GM21723 (cell line): ENCODE results near the gene MARCHF5.
"Not testable (repeated sequence)": the region's sequence is repeated elsewhere in the genome, so short reads cannot be mapped to it uniquely, and the experiment has no call there.

ENCODE experiments used
- ATAC-seq: cut with Tn5 transposase; IDR thresholded peaks from one replicate; pipeline ENCODE4 v1.9.1; 2021; ENCODE audit warnings: mild to moderate bottlenecking, moderate library complexity; ENCODE audit not compliant: unreplicated experiment

Gene MARCHF5

DNA sequence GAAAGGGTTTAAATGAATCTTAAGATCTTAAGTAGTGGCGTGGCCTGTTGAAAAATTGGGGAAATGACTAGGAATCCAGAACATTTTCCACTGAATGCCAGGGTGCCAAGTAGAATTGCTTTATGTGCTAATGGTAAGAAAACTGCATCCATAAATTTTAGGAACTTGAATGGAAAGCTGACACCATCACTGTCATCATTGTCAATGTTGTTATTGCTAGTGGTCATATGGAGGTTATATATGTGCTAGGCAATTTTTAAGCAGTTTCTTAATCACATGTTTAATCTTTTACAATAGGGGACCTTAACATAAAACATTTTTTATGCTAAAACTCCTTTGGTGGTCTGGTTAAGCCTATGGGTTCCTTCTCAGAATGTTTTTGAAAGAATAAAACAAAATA is 13.1 kb downstream of the MARCHF5 start:
- ATAC-seq, result no peak

DNA sequence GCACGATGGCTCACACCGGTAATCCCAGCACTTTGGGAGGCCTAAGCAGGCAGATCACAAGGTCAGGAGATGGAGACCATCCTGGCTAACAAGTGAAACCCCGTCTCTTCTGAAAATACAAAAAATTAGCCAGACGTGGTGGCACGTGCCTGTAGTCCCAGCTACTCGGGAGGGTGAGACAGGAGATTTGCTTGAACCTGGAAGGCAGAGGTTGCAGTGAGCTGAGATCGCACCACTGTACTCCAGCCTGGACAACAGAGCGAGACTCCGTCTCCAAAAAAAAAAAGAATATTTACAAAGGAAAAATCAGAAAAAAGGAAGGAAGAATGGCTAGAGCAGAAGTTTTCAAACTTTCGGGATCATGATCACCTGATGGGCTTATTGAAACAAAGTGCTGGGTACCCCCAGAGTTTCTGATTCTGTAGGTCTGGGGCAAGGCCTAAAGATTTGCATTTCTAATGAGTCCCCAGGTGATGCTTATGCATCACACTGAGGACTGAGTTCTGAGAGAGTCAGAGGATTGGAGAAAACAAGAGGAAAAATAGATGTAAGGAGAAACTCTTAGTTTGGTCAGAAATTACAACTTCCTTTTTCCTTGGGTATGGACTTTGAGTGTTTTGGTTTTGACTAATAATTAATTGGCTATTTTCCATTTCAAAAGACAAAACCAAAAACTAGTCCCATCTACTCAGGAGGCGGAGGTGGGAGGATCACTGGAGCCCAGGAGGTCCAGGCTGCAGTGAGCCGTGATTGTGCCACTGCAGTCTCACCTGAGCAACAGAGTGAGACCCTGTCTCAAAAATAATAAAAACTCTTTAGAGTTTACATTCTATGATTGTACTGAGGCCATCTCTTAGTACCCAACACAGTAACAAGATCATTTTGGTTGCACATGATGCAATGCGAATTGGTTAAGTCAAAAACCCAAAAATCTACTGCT is 14.4 kb downstream of the MARCHF5 start:
- ATAC-seq, result no peak

DNA sequence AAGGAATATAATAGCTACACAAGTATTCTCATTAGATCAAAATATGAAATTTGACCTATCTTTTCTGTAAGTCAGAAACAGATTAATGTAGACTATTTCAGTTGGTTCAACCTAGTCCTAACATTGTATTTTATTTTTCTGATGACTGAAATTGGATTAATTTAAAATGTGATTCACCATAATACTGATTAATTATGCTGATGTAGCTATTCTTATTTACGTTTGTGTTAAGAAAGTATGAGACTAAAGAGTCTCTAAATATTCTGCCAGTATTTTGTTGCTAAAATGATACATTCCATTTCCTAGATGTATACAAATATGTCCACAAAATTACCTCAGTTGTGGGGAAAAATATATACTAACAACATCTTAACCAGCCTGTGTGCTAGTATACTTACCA is 18.3 kb downstream of the MARCHF5 start:
- no peak for ATAC-seq

DNA sequence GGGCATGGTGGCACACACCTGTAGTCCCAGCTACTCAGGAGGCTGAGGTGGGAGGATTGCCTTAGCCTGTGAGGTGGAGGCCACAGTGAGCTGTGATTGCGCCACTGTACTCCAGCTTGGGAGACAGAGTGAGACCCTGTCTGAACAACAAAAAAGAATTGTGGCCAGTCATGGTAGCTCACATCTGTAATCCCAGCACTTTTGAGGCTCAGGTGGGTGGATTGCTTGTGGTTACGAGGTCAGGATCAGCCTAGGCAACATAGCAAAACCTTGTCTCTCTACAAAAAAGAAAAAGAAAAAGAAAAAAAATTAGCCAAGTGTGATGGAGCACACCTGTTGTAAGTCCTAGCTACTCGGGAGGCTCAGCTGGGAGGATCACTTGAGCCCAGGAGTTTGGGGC is 22.8 kb downstream of the MARCHF5 start:
- no peak for ATAC-seq

DNA sequence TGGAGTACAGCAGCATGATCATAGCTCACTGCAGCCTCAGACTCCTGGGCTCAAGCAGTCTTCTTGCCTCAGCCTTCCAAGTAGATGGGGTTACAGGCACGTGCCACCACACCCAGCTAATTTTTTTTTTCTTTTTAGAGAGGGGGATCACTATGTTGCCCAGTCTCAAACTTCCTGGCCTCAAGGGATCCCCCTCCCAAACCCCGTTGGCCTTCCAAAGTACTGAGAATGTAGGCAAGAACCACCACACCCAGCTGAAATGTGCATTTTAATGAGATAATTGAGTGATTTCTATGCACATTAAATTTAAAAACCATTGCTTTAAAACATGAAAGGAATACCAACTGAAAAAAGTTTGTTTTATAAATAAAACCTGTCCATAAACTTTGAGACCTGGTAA is 25.6 kb downstream of the MARCHF5 start:
- ATAC-seq, result no peak

DNA sequence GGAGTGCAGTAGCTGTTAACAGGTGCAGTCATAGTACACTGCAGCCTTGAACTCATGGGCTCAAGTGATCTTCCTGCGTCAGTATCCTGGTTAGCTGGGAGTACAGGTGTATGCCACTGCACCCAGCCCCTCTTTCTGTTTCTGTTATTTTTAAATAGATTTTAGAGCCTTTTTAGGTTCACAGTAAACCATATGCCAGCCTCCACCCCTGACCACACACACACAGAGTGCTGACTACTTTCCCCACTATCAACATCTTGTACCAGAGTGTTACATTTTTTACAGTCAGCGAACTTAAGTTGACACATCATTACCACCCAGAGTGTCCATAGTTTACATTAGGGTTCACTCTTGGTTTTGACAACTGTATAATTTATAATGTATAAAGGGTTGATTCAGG is 32.1 kb downstream of the MARCHF5 start:
- ATAC-seq, result no peak

DNA sequence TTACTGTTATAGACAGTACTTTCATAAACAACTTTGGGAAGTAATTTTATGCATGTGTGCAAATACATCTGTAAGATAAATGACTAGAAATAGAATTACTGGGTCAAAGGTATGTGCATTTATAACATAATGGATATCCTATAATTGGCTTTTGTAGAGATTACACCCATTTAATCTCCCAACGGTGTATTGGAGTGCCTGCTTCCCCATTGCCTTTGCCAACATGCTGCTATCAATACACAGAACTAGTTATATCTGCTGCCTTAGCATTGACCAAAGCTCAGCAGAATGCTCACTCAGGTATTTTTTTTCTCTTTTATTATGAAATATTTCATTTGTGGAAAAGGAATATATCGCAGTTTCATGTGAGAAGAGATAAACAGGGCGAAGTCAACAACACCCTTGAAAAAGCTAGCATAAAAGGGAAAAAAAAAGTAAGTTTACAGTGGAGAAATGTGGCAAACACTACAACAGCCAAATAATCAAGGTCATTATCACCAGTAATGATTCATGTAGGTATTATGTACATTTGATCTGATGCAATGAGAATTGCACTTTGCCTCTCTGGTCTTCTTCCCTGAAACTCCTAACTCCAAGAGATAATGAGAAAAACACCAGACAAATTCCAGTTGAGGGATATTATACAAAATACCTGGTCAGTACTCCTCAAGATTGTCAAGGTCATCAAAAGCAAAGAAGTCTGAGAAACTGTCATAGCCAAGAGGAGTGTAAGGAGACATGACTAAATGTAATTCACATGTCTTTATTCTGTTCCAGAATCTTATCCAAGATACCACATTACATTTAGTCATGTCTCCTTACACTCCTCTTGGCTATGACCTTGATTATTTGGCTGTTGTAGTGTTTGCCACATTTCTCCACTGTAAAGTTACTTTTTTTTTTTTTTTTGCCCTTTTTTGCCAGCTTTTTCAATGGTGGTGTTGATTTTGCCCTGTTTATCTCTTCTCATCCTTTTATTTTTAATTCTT is 36.8 kb downstream of the MARCHF5 start:
- ATAC-seq, result no peak

DNA sequence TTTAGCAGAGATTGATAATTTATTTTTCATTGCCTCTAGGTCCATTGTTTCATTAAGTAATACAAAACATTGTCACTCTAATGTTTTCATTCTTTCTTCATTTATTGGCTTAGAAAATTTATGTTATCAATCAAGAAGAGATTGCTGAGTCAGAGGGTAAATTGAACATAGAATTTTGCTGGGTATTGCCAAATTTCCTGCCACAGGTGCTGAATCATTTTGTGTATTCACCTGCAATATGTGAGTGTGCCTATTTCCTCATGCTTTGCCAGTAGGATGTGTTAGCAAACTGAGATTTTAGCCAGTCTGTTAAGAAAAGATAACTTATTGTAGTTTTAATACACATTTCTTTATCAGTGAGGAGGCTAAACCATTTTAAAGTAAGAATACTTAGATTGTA is 38.0 kb downstream of the MARCHF5 start:
- ATAC-seq, result no peak

DNA sequence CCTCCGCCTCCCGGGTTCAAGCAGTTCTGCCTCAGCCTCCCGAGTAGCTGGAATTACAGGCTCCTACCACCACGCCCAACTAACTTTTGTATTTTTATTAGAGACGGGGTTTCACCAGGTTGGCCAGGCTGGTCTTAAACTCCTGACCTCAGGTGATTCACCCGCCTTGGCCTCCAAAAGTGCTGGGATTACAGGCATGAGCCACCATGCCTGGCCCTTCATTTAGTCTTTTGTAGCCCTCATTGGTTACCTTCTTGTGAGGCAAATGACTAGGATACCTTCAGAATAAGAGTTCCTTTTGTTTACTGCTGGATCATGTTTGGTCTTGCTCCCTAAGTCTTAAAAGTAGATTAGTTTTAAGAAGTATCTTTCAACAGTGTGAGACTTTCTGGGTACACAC is 39.0 kb downstream of the MARCHF5 start:
- ATAC-seq, result not testable (repeated sequence)

DNA sequence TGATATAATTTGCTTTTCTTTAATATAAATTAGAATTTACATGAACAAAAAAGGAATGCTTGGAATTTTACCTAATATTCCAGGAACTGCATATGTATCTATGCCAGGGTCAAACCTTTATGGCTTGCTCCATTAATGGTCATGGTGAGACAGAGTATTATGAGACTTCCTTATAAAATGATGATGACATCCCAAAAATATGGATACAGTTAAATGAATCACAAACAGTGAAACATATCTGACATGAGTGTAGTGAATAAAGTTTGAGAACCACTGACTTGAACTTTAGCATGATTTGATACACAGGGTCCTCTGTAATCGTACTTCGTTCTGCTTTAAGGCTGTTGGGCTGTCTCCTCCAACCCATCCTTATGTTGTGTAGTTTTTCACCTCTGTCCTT is 51.8 kb downstream of the MARCHF5 start:
- no peak for ATAC-seq

DNA sequence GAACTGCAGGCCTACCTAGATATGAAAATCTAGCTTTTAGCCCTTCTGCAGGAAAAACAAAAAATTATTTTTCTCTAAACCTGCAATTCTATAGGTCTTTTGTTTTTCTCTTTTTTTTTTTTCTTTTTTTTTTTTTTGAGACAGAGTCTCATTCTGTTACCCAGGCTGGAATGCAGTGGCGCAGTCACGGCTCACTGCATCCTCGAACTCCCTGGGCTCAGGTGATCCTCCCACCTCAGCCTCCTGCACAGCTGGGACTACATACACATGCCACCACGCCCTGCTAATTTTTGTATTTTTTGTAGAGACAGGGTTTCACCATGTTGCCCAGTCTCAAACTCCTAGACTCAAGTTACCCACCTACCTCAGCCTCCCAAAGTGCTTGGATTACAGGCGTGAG is 54.6 kb downstream of the MARCHF5 start:
- ATAC-seq, result not testable (repeated sequence)

DNA sequence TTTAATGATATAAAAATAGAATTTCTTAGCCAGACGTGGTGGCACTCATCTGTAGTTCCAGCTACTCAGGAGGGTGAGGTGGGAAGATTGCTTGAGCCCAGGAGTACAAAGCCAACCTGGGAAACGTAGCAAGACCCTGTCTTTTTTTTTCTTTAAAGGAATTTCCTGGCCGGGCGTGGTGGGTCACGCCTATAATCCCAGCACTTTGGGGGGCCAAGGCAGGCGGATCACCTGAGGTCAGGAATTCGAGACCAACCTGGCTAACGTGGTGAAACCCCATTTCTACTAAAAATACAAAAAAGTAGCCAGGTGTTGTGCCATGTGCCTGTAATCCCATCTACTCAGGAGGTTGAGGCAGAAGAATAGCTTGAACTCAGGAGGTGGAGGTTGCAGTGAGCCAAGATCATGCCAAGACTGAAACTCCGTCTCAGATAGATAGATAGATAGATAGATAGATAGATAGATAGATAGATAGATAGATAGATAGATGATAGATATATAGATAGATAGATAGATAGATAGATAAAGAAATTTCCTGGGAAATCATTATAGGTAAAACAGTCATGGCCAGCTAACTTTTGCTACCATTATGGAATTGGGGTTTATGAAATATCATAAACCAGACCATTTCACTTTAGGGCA is 56.2 kb downstream of the MARCHF5 start:
- not testable (repeated sequence) for ATAC-seq

DNA sequence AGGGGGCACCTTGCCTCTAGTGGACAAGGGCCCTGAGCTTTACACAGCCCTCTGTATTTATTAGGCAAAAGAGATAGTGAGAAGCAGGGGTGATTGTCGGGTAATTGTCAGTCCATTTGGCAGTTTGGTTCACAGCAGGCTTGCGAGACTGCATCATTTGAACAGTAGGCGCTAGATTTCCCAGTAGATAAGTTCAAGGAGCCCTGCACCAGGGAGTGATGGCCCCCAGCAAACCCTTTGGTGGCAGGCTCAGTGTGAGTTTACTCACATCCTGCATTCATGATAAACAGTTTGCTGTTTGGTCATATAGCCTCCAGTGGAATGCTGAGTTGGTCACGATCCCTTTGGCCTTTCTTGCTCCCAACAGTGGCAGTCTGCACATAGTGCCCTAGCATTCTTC is 59.4 kb downstream of the MARCHF5 start:
- no peak for ATAC-seq

DNA sequence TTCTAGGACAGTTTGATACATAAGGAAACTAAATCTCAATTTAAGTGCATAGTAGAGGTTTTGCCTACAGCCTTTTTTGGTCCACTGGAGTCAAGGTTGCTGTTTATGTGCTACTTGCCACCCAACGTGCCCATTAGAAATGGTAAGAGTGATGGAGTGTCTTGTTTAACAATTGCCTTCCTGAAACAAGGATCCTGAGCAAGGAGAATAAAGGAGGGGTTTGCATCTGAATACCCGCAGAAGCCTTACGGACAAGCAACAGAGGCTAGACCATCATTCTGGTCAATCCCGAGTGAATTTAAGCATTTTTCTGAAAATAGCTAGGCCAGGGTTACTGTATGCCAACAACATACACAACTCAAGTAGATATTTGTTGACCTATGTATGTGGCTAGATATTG is 63.6 kb downstream of the MARCHF5 start:
- ATAC-seq, result no peak

DNA sequence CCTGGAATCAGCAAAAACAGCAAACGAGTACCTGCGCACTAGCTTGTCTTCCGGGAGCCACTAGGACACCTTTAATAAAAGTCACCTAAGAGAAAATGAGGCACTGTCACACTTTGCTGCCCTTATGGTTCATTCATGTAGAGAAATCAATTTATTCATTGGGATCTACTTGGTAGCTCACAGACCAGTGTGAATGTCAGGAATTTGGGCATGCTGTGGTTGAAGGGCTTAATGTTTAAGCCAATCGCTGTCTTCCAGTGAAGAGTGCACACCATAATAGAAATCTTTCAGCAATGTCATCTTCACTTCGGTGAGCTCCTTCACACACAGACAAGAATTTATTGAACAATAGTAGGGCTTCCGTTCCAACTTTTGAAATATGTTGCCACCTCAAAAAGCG is 65.1 kb downstream of the MARCHF5 start:
- ATAC-seq, result no peak

DNA sequence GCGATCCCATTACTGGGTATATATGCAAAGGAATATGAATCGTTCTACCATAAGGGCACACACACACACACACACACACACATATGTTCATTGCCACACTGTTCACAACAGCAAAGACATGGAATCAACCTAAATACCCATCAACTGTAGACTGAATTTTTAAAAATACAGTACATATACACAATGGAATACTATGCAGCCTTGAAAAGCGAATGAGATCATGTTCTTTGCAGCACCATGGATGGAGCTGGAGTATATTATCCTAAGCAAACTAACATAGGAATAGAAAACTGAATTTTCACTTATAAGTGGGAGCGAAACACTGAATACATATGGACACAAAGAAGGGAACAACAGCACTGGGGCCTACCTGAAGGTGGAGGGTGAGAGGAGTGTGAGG is 72.5 kb downstream of the MARCHF5 start:
- ATAC-seq, result no peak

DNA sequence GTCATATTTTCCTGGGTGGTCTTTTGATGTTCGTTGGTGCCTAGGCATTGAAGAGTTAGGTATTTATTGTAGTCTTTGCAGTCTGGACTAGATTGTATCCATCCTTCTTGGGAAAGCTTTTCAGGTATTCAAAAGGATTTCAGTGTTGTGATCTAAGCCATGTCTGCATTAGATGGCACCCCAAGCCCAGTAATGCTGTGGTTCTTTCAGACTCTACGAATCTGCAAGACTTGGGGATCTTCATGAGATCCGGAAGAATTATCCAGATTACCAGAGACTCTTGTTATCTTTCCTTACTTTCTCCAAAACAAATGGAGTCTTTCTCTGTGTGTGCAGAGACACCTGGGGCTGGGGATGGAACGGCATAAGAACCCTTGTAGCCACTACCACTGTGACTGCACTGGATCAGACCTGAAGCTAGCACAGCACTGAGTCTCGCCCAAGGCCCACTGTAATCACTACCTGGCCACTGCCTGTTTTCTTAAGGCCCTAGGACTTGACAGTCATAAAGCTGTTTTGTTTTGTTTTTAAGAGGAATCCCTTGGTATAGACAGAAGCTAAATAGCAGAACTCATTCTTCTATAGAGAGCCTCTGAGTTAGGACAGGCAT is 75.5 kb downstream of the MARCHF5 start:
- ATAC-seq, result no peak

DNA sequence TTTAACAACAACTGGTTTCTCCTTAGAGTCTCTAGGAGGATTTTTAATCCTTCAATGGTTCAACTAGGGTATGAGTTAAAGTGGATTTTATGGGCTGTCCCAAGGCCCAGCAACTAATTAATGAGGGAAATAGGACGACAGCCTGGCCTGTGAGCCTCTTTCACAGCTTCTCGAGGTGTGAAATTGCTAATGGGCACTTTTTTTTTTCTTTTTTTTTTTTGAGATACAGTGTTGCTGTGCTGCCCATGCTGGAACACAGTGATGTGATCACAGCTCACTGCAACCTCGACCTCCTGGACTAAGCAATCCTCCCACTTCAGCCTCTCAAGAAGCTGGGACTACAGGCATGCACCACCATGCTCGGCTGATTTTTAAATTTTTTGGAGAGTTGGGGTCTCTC is 87.0 kb downstream of the MARCHF5 start:
- no peak for ATAC-seq

DNA sequence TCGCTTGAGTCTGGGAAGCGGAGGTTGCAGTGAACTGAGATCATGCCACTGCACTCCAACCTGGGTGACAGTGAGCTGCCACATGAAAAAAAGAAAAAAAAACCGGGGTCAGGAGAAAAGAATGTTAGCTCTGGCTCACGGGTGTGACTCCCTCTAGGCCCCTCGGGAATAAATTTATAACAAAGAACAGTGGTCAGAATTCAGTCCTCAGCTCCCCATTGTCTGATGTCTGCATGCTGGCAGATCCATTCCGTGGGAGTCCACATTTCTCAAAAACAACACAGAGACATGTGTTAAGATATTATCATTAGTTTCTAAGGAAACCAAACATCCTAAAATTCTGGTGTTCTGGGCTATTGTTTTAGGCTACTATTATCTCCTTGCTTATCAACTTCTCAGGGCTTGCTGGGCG is 90.6 kb downstream of the MARCHF5 start:
- ATAC-seq, result no peak

DNA sequence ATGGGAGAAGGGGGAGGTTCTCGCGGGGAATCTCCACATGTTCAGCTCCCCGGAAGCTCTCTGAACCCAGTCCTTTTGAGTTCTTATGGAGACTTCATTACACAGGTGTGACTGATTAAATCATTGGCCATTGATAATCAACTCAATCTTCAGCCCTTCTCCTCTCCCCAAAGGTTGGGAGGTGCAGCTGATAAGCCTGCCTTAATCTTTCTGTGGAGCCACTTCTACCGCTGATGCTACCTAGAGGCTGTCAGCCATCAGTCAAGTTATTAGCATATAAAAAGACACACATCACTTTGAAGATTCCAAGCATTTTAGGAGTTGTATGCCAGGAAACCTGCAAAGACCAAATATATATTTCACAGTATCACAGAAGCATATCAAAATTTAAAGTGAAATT is 91.7 kb downstream of the MARCHF5 start:
- ATAC-seq, result no peak

DNA sequence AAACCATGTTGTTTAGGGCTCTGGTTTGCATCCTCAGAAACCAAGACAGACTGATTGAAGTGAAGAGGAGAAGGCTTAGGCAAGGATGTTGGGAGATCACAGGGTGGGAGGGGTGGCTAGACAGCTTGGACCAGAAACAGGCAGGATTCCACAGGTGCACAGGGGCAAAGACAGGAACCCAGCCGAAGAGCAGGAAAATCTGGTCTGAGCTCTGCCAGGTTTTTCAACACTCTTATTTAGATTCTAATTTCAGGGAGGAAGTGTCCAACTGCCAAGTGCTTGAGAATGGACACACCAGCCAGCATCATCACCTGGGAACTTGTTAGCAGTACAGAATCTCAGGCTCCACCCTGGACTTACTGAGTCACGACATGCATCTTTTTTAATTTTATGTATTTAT is 93.8 kb downstream of the MARCHF5 start:
- ATAC-seq, result no peak
